Rectal smooth muscle tissue (tissue), 1 donor: ENCODE results near the gene APH1A.
"Not testable (repeated sequence)": the region's sequence is repeated elsewhere in the genome, so short reads cannot be mapped to it uniquely, and the experiment has no call there.

Experiments used
- H3K27ac ChIP-seq: one replicate; pipeline ENCODE4 v1.7.0; 2013; ENCODE audit warnings: low read depth, low read length, inconsistent platforms
- H3K27me3 ChIP-seq: one replicate; pipeline ENCODE4 v1.7.0; 2013; ENCODE audit warnings: low read length; ENCODE audit not compliant: control insufficient read depth, insufficient read depth
- H3K36me3 ChIP-seq: one replicate; pipeline ENCODE4 v1.7.0; 2013; ENCODE audit warnings: low read length; ENCODE audit not compliant: control insufficient read depth, insufficient read depth
- H3K4me1 ChIP-seq: one replicate; pipeline ENCODE4 v1.7.0; 2013; ENCODE audit warnings: low read length; ENCODE audit not compliant: control insufficient read depth, insufficient read depth
- H3K4me3 ChIP-seq: one replicate; pipeline ENCODE4 v1.7.0; 2013; ENCODE audit warnings: low read length
- H3K9ac ChIP-seq: one replicate; pipeline ENCODE4 v1.7.0; 2013; ENCODE audit warnings: low read length

APH1A gene

GRCh38 chr1:150221552-150221951 lies 47.3 kb downstream of the APH1A start:
- no peak overlapping the region for H3K4me3 ChIP-seq
- H3K4me1 ChIP-seq: no peaks in the 10 kb centered on the region
- no peak overlapping the region for H3K27ac ChIP-seq
- H3K27me3 ChIP-seq: no peaks in the 10 kb centered on the region
- no peak overlapping the region for H3K9ac ChIP-seq
- H3K36me3 ChIP-seq: peaks cover 4% of the 10 kb centered on the region

GRCh38 chr1:150215855-150216254 lies 53.0 kb downstream of the APH1A start:
- not testable (repeated sequence) for H3K9ac ChIP-seq, H3K27me3 ChIP-seq, H3K27ac ChIP-seq, H3K4me1 ChIP-seq, H3K4me3 ChIP-seq, H3K36me3 ChIP-seq
